SK-N-SH (cell line): ENCODE measurements around the gene SGMS2. TPM values are rescaled to one million over a fixed set of nuclear protein-coding genes. Genes with fewer than 3 reads are reported as not detected.

Experiments used
- CTCF ChIA-PET: fragments of 300-600, 350-600 bp; formaldehyde crosslinking; extraction: SDS; loops from one replicate; lab custom pipeline; 2021; lab: Yijun Ruan, JAX
- POLR2A ChIA-PET: fragments of 350-600 bp; sonication (Branson Sonifier 250); formaldehyde crosslinking; extraction: SDS; loops from one replicate; lab custom pipeline; 2020; ENCODE audit warnings: antibody characterized with exemption, inconsistent platforms; lab: Yijun Ruan, JAX
- DNase-seq: peaks from one replicate; pipeline ENCODE4 v3.0.0; 2012
- H2AFZ ChIP-seq: fragments of 200-600 bp; sonication (generic); 2 replicates; pipeline ENCODE4 v1.8.1; 2016; ENCODE audit warnings: antibody characterized with exemption, mild to moderate bottlenecking, low read depth
- H3F3A ChIP-seq: fragments of 200-600 bp; sonication (generic); replicated peaks from 2 replicates; pipeline ENCODE3; 2016; ENCODE audit warnings: antibody characterized with exemption, mild to moderate bottlenecking; ENCODE audit not compliant: insufficient read depth
- H3K27ac ChIP-seq, 2 experiments: fragments of 200-500 bp in 1 of 2; fragments of 200-600 bp in 1 of 2; sonication (Bioruptor generic) in 1 of 2; sonication (generic), shearing (Covaris generic) in 1 of 2; 2 replicates each; pipeline versions ENCODE4 v1.5.1 to v1.6.1; 2014 to 2016; ENCODE audit warnings: low read depth in 2 of 2, inconsistent platforms in 1 of 2, low read length in 1 of 2, mild to moderate bottlenecking in 1 of 2, mixed read lengths in 1 of 2
- H3K27me3 ChIP-seq: fragments of 200-600 bp; sonication (generic), shearing (Covaris generic); 2 replicates; pipeline ENCODE4 v1.6.1; 2016; ENCODE audit warnings: mixed run types; ENCODE audit not compliant: insufficient read depth
- H3K36me3 ChIP-seq, 2 experiments: fragments of 200-500 bp in 1 of 2; fragments of 200-600 bp in 1 of 2; sonication (Bioruptor generic) in 1 of 2; sonication (generic) in 1 of 2; replicated peaks in 1 of 2; 2 replicates each; pipeline versions ENCODE3 to v1.5.1; 2014 to 2016; ENCODE audit warnings: low read length in 1 of 2, mild to moderate bottlenecking in 1 of 2; ENCODE audit not compliant: insufficient read depth in 2 of 2, control insufficient read depth in 1 of 2
- H3K4me1 ChIP-seq, 2 experiments: fragments of 200-500 bp in 1 of 2; fragments of 200-600 bp in 1 of 2; sonication (Bioruptor generic) in 1 of 2; sonication (generic), shearing (Covaris generic) in 1 of 2; 2 replicates each; pipeline versions ENCODE4 v1.5.1 to v1.6.1; 2014 to 2016; ENCODE audit warnings: low read depth in 1 of 2, low read length in 1 of 2, mixed run types in 1 of 2; ENCODE audit not compliant: insufficient read depth in 2 of 2, control insufficient read depth in 1 of 2
- H3K4me2 ChIP-seq: fragments of 200-600 bp; sonication (generic), shearing (Covaris generic); 2 replicates; pipeline ENCODE4 v1.6.1; 2017; ENCODE audit warnings: mixed run types
- H3K4me3 ChIP-seq, 2 experiments: fragments of 200-500 bp in 1 of 2; fragments of 200-600 bp in 1 of 2; sonication (Bioruptor generic) in 1 of 2; sonication (generic), shearing (Covaris generic) in 1 of 2; 2 replicates each; pipeline versions ENCODE4 v1.5.1 to v1.8.1; 2014 to 2016; ENCODE audit warnings: low read depth in 2 of 2, inconsistent platforms in 1 of 2, low read length in 1 of 2, mild to moderate bottlenecking in 1 of 2, mixed read lengths in 1 of 2, moderate library complexity in 1 of 2
- H3K79me2 ChIP-seq: fragments of 200-600 bp; sonication (generic); 2 replicates; pipeline ENCODE4 v1.8.1; 2017; ENCODE audit warnings: mild to moderate bottlenecking; ENCODE audit not compliant: insufficient read depth
- H3K9ac ChIP-seq: fragments of 200-600 bp; sonication (generic); 2 replicates; pipeline ENCODE4 v1.6.1; 2017; ENCODE audit warnings: mixed run types
- H3K9me2 ChIP-seq: fragments of 200-600 bp; sonication (generic); 2 replicates; pipeline ENCODE4 v1.6.1; 2017; ENCODE audit warnings: mixed run types
- H3K9me3 ChIP-seq: fragments of 200-600 bp; sonication (generic); 2 replicates; pipeline ENCODE4 v1.6.1; 2017; ENCODE audit warnings: mixed run types, mild to moderate bottlenecking, moderate library complexity
- H4K20me1 ChIP-seq: fragments of 200-600 bp; sonication (generic); 2 replicates; pipeline ENCODE4 v1.6.1; 2017; ENCODE audit warnings: mild to moderate bottlenecking, mixed run types; ENCODE audit not compliant: insufficient read depth
- CHD2 ChIP-seq: fragments of 150-350 bp; IDR thresholded peaks from 2 replicates; pipeline ENCODE4 v1.6.1; 2018; ENCODE audit warnings: low read length; ENCODE audit not compliant: partially characterized antibody
- CTCF ChIP-seq: fragments of 200-600 bp; sonication (generic); IDR thresholded peaks from 2 replicates; pipeline ENCODE4 v1.6.1; 2017; ENCODE audit warnings: antibody characterized with exemption, mild to moderate bottlenecking, moderate library complexity
- ELF1 ChIP-seq: IDR thresholded peaks from 2 replicates; pipeline ENCODE4 v1.4.0; 2012
- FOSL2 ChIP-seq: IDR thresholded peaks from 2 replicates; pipeline ENCODE4 v1.4.0; 2012; ENCODE audit warnings: low read depth, mild to moderate bottlenecking, moderate library complexity, borderline replicate concordance
- FOXJ3 ChIP-seq: sonication (generic); formaldehyde crosslinking; IDR thresholded peaks from 2 replicates; pipeline ENCODE4 v1.5.1; 2020; ENCODE audit warnings: mild to moderate bottlenecking, missing genetic modification reagents
- FOXM1 ChIP-seq: IDR thresholded peaks from 2 replicates; pipeline ENCODE4 v1.4.0; 2012; ENCODE audit warnings: low read depth, mild to moderate bottlenecking
- JUND ChIP-seq: IDR thresholded peaks from 2 replicates; pipeline ENCODE4 v1.4.0; 2012
- MEF2A ChIP-seq: IDR thresholded peaks from 2 replicates; pipeline ENCODE4 v1.4.0; 2012; ENCODE audit warnings: low read depth, borderline replicate concordance
- MXI1 ChIP-seq: IDR thresholded peaks from 2 replicates; pipeline ENCODE4 v1.6.1; 2012; ENCODE audit warnings: mild to moderate bottlenecking, low read depth, low read length, improper control_type of control experiment
- NRF1 ChIP-seq: IDR thresholded peaks from 2 replicates; pipeline ENCODE4 v1.6.1; 2012; ENCODE audit warnings: low read depth, mild to moderate bottlenecking, low read length
- PBX3 ChIP-seq: IDR thresholded peaks from 2 replicates; pipeline ENCODE4; 2012
- RAD21 ChIP-seq: IDR thresholded peaks from 2 replicates; pipeline ENCODE4 v1.6.1; 2012; ENCODE audit warnings: mild to moderate bottlenecking, low read length
- RCOR1 ChIP-seq: fragments of 150-350 bp; IDR thresholded peaks from 2 replicates; pipeline ENCODE4 v1.6.1; 2017; ENCODE audit warnings: antibody characterized with exemption, low read length
- REST ChIP-seq: IDR thresholded peaks from 2 replicates; pipeline ENCODE4 v1.6.1; 2012; ENCODE audit warnings: mild to moderate bottlenecking, low read depth, low read length, moderate library complexity
- SIN3A ChIP-seq: IDR thresholded peaks from 2 replicates; pipeline ENCODE4 v1.6.1; 2012; ENCODE audit warnings: low read depth, mild to moderate bottlenecking, low read length, moderate library complexity, borderline replicate concordance
- TAF1 ChIP-seq: IDR thresholded peaks from 2 replicates; pipeline ENCODE4 v1.6.1; 2012; ENCODE audit warnings: low read depth, mild to moderate bottlenecking, low read length, moderate library complexity, borderline replicate concordance
- TCF12 ChIP-seq: IDR thresholded peaks from 2 replicates; pipeline ENCODE4 v1.4.0; 2012
- TEAD4 ChIP-seq: IDR thresholded peaks from 2 replicates; pipeline ENCODE4 v1.4.0; 2012; ENCODE audit warnings: mild to moderate bottlenecking, borderline replicate concordance; ENCODE audit not compliant: insufficient read depth
- YY1 ChIP-seq: IDR thresholded peaks from 2 replicates; pipeline ENCODE4 v1.4.0; 2012; ENCODE audit warnings: low read depth, mild to moderate bottlenecking
- ZBTB33 ChIP-seq: IDR thresholded peaks from 2 replicates; pipeline ENCODE4 v1.4.0; 2012; ENCODE audit warnings: low read depth, borderline replicate concordance
- WGBS: methylation state at CpG from one replicate; pipeline ENCODE4 v1.1.6; 2017; ENCODE audit warnings: low lambda C conversion rate; 5-methylcytosine and 5-hydroxymethylcytosine counted together
- polyA plus RNA-seq, 3 experiments: library from polyadenylated mRNA; depleted of rRNA; stranded (reverse); fragments of >200 nt; gene quantifications; 2 replicates each; pipeline ENCODE4 v1.2.3, GENCODE V29; 2012

SGMS2 gene
- polyA plus RNA-seq, 1 of the 3 experiments (the other 2 are of a cell fraction): 0.82 TPM

GRCh38 chr4:107854356-107855022 lies 29.8 kb downstream of the SGMS2 start:
- Histone ChIP-seq H3F3A (no peaks in the 10 kb centered on the region), H3K36me3 (no peaks in the 10 kb centered on the region), H3K9me2 (no peaks in the 10 kb centered on the region), H3K4me2 (peak overlapping the region; percentile 23; the same call in 1 of the 2 replicates), H3K9me3 (no peaks in the 10 kb centered on the region), H3K4me1 (no peaks in the 10 kb centered on the region), H3K9ac (no peak overlapping the region), H3K27me3 (no peaks in the 10 kb centered on the region), H2AFZ (no peak overlapping the region), H3K27ac (no peak overlapping the region), H3K4me3 (no peak overlapping the region), H4K20me1 (no peaks in the 10 kb centered on the region), H3K79me2 (no peaks in the 10 kb centered on the region)
- DNase-seq: no peak
- WGBS: 8% methylated on average over 3 of the region's 3 CpGs
- no peak for TF ChIP-seq TAF1
- no peak for TF ChIP-seq PBX3
- TF ChIP-seq TCF12: no peak
- no peak for TF ChIP-seq MXI1
- no peak for TF ChIP-seq FOSL2
- TF ChIP-seq MEF2A: no peak
- no peak for TF ChIP-seq RAD21
- TF ChIP-seq REST: no peak
- TF ChIP-seq CTCF: no peak
- no peak for TF ChIP-seq RCOR1
- no peak for TF ChIP-seq ELF1
- no peak for TF ChIP-seq ZBTB33
- TF ChIP-seq CHD2: no peak
- TF ChIP-seq SIN3A: no peak
- no peak for TF ChIP-seq TEAD4
- TF ChIP-seq YY1: no peak
- no peak for TF ChIP-seq JUND
- no peak for TF ChIP-seq FOXJ3
- TF ChIP-seq NRF1: no peak
- no peak for TF ChIP-seq FOXM1
- POLR2A ChIA-PET: no interaction called here
- CTCF ChIA-PET: interaction anchor here (1.1 kb wide), 1 partner anchor 25 kb away, joined by 4 read pairs; no protein-coding TSS in a partner anchor
